GM19035 (cell line): ENCODE measurements around the gene DCC.

Experiments
- ATAC-seq: cut with Tn5 transposase; IDR thresholded peaks from one replicate; pipeline ENCODE4 v1.9.1; 2021; ENCODE audit not compliant: unreplicated experiment

DCC gene

DNA sequence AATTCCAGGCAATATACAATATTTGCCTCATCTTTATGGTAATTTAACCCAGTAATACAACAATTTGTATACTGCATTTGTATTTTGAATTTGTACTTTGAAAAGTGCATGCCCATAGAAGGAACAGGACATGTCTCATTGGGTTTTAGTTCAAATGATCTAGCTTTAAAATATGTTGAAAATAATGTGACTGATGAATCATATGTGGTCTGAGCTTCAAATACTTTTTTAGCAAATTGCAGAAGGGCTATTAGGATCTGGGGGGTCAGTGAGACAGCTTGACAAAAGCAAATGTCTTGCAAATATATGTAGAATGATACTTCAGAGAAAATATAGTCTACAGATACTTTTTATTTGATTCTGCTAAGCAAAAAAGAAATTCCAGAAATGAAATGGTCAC, 248.9 kb downstream of the DCC start:
- no peak for ATAC-seq

DNA sequence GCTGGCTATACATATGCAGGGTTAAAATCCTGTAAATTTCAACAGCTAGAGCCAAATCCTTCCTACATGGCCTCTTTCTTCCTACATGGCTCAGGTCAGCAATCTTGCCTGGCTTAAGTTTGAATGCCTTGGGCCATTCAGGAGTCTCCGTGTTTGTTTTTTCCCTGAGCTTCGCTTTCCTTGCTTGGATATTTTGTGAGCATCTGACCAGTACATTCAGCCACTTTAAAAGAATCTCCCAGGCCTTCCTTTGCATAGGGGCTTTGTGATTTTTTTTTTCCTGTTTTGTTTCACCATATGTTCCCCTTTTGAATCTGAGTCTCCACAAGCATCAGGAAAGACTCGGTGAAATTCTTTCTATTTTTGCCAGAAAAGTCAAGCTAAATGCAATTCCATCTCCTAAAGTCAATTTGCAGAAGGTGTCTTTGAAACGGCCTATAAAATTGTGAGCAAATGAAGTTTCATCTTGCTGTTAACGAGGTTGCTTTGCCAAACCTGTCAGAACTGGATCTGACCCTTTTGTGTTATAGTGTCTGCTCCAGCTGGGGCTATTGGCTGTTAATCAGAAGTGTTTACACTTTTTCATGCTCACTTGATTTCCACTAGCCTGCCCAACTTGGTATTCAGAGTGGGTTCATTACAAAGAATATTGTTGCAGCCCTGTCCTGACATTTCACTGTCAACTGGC, 256.9 kb downstream of the DCC start:
- ATAC-seq, result no peak

DNA sequence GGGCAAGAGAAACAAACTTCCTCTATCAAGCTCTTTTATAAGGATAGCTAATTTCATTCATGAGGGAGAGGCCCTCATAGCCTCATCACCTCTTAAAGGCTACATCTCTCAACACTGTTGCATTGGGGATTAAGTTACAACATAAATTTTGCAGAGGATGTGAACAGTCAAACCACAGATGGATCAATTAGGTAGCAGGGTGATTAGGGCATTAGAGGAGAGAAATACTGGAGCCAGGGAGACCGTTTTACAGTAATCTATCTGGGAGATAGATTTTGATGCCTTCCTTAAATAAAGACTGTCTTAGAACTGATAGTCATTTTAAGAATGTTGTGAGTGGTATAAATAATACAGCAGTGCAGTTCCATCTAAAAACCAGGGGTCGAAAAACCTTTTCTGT, 258.9 kb downstream of the DCC start:
- no peak for ATAC-seq

DNA sequence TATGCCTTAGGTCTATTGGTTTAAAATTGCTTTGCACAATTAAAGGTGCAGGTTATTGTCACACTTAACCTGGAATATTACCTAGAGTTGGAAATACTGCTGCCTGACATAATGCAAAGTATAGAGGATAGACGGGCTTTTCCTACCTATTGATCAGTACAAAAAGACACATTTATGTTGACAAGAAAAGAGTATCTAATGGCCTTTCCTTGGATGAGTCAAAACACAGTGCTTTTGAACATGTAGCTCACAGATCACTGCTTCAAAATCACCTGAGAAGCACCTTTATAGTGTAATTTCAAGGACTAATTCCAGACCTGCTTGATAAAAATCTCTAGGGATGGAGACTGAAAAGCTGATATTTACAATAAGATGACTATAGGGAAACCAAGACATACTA, 262.8 kb downstream of the DCC start:
- no peak for ATAC-seq

DNA sequence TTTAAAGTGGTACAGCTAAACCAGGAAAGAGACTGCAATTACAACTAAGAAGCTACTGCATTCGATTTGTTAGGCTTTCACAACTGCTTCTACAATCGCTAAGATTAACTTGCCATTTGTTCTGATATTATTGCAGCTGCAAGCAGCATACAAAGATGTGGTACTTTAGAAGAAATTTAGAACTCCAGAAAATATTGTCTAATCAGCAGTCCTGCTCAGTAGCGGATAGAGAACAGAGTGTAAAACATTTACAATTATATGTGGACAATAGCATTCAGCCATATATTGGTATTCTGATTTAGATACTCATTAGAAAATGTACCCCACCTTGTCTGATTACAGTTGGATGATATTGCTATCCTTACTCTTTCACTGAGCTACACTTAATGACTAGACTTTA, 265.3 kb downstream of the DCC start:
- ATAC-seq, result no peak

DNA sequence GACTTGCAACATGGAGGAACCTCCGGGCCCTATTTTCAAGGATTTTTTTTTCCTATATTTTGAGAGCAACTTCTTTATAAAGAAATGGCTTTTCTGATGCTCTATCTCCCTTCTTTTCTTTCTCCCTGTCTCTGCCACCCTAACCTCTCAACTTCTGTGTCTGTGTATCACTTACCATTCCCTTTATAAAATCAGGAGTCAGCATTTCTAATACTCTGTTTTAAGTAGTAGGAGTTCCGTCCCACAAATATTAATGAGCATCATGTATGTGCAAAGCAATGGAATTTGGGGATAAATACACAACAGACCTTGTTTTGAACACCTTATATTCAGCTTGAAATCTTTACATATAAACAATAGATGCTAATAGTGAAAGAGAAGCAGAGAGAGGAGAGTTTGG, 268.0 kb downstream of the DCC start:
- ATAC-seq, result no peak

DNA sequence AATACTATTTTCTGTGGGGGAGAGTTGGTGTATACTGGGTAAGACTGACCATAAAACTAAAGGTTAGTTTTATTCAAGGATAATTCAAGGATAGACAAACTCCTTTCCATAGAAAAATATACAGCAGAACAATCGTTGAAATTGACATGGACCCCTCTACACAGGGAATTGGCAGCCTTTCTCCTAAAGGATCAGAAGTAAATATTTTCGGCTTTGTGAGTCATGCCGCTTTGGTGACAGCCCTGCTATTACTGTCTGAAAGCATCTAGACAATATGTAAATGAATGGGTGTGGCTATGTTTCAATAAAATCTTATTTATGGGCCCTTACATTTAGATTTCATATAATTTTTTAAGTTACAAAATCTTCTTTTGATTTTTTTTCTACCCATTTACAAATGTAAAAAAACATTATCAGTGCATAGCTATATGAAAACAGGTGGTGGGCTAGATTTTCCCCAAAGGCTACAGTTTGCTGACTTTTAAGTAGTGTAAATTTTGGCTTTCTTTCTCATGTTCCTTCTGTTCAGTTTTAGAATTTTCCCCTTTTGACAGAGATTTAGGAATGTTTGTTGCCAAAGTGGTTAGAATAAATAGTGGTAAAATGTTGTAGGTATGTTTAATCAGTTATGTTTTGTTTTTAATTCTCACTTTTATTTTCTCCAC, 270.6 kb downstream of the DCC start:
- no peak for ATAC-seq

DNA sequence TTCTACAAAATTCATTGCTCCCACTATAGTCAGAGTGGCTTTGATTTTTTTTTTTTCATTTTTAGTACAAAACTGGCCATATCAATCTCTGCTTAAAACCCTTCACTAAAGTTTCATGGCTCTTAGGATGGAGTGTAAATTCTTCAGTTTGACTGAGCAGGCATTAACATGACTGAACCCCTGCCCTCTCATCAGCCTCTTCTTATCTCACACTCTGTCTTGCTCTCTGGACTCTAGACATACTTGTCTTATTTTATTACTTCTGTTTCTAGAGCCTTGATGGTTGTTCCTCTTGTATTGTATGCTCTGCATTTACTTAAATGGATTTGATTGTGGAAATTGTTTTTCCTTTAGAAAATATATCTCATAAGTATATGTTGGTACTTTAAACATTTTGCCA, 272.4 kb downstream of the DCC start:
- no peak for ATAC-seq

DNA sequence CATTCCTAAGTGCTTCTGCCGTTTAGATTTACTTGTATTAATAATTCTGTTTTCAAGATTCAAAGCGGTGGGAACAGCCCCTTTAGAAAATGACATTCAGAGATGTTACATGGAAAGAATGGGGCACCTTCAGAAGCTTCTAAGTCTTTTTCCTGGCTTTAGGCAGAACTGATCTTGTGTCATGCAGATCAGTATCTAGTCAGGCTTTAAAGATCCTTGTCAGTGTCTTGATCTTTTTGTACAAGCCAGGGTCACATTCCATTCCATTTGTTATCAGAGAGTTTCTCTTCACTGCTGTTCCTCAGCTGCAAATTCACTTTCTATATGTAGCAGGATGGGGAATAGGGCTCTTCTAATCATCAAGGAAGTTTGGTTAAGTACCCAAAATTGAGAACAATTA, 275.3 kb downstream of the DCC start:
- no peak for ATAC-seq

DNA sequence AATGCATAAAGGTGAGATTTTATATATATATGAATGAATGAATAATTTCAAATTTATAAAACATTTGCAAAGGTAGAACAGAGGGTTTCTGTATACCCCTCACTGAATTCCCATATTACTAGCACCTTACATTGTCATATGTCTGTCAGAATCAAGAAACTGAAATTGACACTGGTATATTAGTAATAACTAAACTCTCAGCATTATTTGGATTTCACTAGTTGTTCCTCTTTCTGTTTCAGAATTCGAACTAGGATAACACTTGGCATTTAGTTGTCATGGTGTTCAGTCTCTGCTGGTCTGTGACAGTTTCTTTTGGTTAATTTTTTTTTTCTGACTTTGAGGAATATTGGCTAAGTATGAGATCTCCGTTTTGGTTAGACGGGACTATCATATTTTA, 275.9 kb downstream of the DCC start:
- ATAC-seq, result peak; percentile 83

DNA sequence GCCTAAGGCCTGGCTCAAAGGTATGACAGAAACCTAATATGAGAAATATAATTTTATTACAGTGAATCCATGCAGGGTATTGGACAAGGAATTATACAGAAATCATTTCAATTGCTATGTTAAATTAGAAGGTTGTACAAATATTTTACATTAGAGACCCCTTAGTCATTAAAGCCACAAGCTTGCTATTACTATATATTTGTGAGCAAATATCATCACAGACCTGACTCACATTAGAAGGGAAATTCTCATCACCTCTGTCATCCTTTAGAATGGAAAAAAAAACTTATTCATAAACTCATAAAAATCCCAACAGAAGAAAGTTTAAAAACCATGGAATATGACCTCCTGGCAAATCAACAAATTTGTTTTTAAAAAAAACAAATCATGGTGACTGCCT, 277.9 kb downstream of the DCC start:
- ATAC-seq, result no peak

DNA sequence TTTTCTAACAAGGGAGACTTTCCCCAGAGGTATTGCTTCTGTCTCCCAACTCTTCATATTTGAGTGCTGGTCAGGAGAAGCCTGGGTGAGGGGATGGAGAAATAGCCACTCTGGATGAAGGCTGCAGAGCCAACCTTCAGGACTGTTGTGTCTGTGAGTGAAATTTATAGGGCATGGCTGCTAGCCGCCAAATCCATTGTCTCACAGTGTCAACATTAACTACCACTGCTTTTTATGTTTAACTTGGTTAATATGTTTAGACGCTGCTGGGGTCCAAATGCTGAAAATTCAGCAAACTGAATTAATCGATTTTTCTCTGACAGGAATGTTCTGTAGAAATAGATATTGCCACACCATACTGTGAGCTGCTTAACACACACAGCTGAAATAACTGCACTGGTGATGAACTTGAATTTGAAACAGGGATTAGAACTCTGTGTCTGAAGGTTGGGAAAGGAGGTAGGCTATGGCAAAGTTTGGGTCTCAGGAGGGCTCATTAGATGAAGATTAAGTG, 281.0 kb downstream of the DCC start:
- no peak for ATAC-seq

DNA sequence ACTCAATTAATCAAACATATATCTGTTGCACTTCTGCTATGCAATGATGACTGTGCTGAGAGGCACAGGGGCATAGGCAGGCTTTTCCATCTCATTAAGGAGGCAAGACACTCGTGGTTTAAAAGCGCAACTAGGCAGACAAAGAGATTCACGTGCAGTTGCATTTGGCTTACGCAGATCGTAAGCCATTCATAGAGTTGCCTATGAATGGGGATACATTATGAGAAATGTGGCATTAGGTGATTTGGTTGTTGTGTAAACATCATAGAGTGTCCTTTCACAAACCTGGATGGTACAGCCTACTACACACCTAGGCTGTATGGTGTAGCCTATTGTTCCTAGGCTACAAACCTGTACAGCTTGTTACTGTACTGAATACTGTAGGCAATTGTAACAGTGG, 284.7 kb downstream of the DCC start:
- ATAC-seq, result no peak

DNA sequence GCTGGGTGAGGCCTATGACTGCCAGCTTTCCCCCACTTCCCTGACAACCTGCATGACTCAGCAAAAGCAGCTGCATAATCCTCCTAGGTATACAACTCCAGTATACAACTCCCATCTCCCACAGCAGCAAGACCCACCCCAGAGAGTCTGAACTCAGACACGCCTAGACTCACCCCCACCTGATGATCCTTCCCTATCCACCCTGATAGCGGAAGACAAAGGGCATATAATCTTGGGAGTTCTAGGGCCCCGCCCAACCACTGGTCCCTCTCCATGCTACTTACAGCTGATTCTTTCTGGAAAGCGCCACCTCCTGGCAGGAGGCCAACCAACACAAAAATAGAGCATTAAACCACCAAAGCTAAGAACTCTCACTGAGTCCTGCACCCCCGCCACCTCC, 296.5 kb downstream of the DCC start:
- ATAC-seq, result no peak

DNA sequence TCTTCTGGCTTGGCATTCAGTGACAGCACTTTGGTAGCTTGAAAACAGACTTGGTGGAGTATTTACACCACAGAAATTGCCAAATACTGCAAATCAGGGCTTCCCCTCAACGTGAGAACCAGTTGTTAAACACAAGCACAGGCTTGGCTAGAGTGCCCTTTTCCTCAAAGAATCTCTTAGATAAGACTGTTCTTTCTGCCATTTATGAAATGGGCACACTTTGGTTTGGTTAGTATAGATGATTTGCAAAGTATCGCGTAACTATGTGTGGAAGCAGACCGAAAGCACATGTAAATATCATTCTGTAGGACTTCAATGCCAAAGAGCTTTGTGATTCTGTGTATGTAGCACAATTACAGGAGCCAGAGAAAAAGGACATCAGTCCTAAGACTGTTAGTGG, 308.2 kb downstream of the DCC start:
- no peak for ATAC-seq

DNA sequence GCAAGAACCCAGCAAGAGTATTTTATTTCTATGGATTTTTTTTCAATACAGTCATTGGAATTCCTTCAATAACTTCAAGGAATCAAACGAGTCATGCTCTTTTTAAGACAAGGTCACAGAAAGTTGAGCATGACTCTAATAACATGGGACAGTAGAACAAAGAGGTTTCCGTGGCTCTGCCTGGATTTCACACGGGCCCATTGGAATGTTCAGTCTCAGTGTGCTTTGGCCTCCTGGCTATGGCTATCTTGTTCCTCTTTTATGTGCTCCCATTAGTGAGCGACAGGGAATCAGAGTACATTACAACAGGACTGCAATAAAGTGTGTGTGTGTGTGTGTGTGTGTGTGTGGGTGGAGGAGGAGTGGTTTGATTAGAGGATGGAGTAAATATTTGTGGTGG, 312.4 kb downstream of the DCC start:
- no peak for ATAC-seq

DNA sequence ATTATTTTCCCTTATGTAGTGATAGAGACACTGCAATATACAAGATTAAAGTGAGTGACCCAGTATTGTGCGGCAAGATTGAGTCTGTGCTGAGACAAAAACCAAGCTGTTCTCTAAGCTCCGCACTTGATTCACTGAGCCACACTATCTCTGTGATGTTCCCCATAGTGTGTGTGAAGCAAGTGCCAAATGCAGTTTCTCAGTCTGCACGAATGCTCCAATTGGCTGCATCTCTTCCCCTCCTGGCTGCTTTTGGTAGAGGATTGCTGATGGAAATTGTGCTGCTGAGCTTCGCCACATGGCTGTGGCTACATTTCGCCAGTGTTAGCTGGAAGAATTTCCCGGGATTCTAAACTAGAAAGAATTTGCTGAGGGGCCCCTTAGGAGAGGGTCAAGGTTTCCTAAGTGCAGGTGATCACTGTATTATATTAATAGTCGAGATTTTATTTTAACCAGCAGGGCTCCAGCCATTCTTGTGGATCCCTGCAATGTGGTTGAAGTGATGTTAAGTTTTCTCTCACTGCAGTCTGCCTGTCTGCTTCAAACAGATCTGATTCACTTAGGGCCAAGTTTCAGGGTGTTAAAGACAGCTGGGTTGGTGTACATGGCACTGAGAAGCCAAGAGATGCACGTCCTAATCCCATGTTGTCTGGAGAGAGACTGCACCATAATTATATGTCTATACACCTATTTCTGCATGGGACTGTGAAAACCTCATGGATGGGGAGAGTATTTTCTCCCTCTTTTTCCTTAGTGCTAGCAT, 317.2 kb downstream of the DCC start:
- ATAC-seq, result no peak

DNA sequence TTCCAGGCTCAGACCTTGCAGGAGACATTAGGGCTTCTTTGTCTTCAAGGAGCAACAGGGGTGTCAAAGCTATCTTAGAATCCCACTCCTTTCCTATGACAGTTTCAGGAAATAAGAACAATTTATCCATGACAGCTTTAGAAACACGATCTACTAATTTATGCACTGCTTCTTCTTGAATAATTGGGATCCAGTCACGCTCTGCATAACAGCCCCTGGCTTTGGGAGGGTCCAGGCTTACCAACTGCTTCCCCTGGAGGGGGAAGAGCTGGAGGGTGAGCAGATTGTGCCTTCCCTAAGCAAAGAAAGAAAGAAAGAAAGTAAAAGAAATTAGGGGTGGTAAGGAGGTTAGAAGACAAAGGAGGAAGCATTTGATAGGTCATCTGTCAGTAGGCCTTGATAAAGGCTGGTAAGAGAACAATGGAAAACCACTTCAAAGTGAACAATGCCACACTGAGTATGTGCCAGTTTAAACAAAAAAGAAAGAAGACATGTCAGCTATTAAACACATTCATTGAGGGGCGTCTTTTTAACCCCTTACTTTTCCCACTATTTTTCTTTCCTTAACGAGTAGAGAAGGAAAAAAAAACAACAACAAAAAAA, 327.6 kb downstream of the DCC start:
- no peak for ATAC-seq

DNA sequence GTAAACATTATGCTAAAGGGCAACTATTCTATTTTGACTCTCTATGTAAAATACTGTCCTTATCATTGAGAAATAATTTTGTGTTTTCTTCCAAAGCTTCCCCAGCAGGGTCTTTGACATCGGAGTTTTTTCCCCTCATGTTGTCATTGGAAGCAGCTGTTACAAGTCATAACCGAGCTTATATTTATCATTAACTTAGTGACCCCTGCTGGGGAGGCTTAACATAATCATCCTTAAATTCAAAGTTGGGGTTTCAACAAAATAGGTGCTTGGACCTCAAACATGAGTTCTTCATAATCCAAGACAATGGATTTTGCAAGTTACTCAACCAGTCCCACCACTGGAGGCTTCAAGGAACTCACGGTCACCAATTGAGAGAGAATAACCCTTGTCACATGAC, 330.9 kb downstream of the DCC start:
- ATAC-seq, result no peak

DNA sequence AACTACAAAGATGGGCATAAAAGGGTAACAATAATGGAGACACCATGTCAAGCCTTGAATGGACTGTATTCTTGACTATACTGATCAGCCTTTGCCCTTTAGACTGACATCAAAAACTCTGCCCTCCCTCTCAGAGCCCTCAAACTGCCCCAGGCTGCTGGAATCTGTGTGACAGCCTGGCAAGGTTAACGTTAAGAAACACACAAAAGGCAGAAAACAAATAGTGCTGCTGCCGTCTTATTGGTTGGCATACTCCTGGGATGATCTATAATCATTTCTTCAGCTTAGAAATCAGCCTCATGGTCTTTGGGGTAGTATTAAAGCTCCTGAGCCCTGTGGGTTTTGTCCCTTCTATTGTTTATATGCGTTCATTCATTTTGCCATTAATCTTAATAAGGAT, 338.0 kb downstream of the DCC start:
- no peak for ATAC-seq

DNA sequence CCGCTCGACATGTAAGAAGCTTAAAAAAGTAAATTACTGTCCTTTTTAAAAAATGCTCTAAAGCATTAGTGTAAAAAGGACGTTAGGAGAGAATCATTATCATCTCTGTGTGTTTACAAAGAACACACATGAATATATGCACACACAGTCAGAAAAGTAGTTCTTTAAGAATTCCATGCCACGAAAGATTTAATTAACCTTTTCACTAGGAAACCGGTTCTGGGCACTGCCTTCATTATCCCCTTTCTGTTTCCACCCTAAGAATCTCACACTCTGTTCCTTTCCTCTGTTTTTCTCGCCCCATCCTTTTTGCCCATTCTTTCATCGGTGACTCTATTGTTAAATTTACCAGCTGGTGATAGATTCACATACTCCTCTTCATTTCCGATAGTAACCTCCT, 338.6 kb downstream of the DCC start:
- no peak for ATAC-seq

DNA sequence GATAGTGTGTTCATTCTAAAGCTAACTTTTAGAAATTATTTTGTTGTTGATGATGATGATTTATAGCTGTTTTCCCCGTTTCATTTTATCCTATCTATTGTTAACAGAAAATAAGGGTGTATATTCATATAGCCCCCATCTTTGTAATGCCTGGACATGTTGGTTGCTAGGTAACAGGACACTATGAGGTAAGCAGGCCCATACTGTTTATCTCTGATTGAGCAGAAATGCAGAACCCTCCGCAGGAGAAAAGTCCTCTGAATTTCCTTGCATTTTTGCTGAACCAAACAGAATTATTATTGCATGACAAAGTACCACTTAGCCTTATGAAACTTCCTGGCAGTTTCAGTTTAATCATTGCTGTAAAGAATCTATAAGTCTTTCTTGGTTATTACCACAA, 339.4 kb downstream of the DCC start:
- no peak for ATAC-seq
